Measurements from ENCODE around the gene TNFRSF12A. TPM values are rescaled to one million over a fixed set of nuclear protein-coding genes. Genes with fewer than 3 reads are reported as not detected.
A peak's percentile ranks its signal among the peaks of the same experiment; 100 is the strongest.

Gene TNFRSF12A
- total RNA-seq, 1 donor from 2014 or later = 98.1 TPM

- DNase-seq (ENCODE audit: low spot score) = no peak
Observed at GRCh38 chr16:2986623-2987188, 33.5 kb upstream of the TNFRSF12A start.

GRCh38 chr16:2987286-2987685 is 32.9 kb upstream of the TNFRSF12A start:
- DNase-seq (ENCODE audit: low spot score) = no peak

- no peak for DNase-seq (ENCODE audit: low spot score)
Observed at GRCh38 chr16:2987833-2988232, 32.3 kb upstream of the TNFRSF12A start.

GRCh38 chr16:2988590-2989099 is 31.5 kb upstream of the TNFRSF12A start:
- DNase-seq (ENCODE audit: low spot score) = no peak

GRCh38 chr16:2990891-2991290 is 29.3 kb upstream of the TNFRSF12A start:
- no peak for DNase-seq (ENCODE audit: low spot score)

GRCh38 chr16:2991566-2992261 is 28.5 kb upstream of the TNFRSF12A start:
- no peak for DNase-seq (ENCODE audit: low spot score)

GRCh38 chr16:2992383-2993081 is 27.6 kb upstream of the TNFRSF12A start:
- no peak for DNase-seq (ENCODE audit: low spot score)

- DNase-seq (ENCODE audit: low spot score) = no peak
Observed at GRCh38 chr16:2996298-2996697, 23.9 kb upstream of the TNFRSF12A start.

- no peak for DNase-seq (ENCODE audit: low spot score)
Observed at GRCh38 chr16:2999929-3000328, 20.2 kb upstream of the TNFRSF12A start.

GRCh38 chr16:3000540-3000939 is 19.6 kb upstream of the TNFRSF12A start:
- no peak for DNase-seq (ENCODE audit: low spot score)

- no peak for DNase-seq (ENCODE audit: low spot score)
Observed at GRCh38 chr16:3001316-3001715, 18.9 kb upstream of the TNFRSF12A start.

GRCh38 chr16:3003582-3004270 is 16.4 kb upstream of the TNFRSF12A start:
- peak; percentile 98 for DNase-seq (ENCODE audit: low spot score)

- DNase-seq (ENCODE audit: low spot score) = no peak
Observed at GRCh38 chr16:3004319-3004718, 15.8 kb upstream of the TNFRSF12A start.

GRCh38 chr16:3004781-3005284 is 15.3 kb upstream of the TNFRSF12A start:
- no peak for DNase-seq (ENCODE audit: low spot score)

GRCh38 chr16:3007059-3007956 is 12.9 kb upstream of the TNFRSF12A start:
- DNase-seq (ENCODE audit: low spot score) = peak; percentile 72

- no peak for DNase-seq (ENCODE audit: low spot score)
Observed at GRCh38 chr16:3007957-3008689, 12.0 kb upstream of the TNFRSF12A start.

- no peak for DNase-seq (ENCODE audit: low spot score)
Observed at GRCh38 chr16:3008690-3009037, 11.5 kb upstream of the TNFRSF12A start.

- DNase-seq (ENCODE audit: low spot score) = peak; percentile 62
Observed at GRCh38 chr16:3009568-3010390, 10.4 kb upstream of the TNFRSF12A start.

- no peak for DNase-seq (ENCODE audit: low spot score)
Observed at GRCh38 chr16:3010510-3010909, 9.7 kb upstream of the TNFRSF12A start.

Data from mucosa of gallbladder (tissue), 1 donor.